AG08395 (cell line): ENCODE data around the gene CDH10.

ENCODE experiments used
- DNase-seq: peaks from one replicate; pipeline ENCODE4 v3.0.0; 2012; ENCODE audit warnings: mixed read lengths, low spot score

CDH10 gene

DNA sequence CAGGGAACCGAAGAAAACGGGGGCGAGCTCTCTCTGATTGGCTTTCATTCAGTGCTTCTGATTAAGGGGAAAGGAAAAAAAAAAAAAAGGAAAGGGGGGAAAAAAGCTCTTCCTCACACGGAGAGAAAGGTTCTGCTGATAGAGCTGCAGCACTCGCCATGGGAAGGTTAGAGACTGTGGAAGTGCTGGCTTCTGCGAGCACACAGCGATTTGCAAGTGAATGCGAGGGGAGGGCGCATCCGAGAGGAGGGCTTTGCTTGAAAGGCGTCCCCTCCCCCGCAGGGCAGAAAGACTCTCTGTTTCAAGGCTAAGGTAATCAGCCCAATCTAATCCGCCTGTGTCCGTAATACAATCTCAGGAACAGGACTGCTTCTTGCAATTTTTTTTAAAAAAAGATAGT lies at the start of gene CDH10:
Gene CDH10, minus strand, starts transcription at position 218 of the 400 bp plus-strand sequence. CDS start 51,488 bp downstream, outside the sequence.
- peak; percentile 2 for DNase-seq

DNA sequence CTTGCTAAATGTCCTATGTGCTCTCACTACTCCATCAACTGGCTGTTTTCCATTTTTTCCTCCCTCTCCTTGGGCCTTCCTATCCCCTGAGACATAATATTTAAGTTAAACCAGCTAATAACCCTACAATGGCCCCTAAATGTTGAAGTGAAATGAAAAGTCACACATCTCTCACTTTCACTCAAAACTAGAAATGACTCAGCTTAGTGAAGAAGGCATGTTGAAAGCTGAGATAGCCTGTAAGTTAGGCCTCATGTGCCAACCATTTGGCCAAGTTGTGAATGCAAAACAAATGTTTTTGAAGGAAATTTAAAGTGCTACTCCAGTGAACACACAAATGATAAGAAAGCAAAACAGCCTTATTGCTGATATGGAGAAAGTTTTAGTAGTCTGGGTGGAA lies 48.8 kb upstream of the CDH10 start:
- no peak for DNase-seq

DNA sequence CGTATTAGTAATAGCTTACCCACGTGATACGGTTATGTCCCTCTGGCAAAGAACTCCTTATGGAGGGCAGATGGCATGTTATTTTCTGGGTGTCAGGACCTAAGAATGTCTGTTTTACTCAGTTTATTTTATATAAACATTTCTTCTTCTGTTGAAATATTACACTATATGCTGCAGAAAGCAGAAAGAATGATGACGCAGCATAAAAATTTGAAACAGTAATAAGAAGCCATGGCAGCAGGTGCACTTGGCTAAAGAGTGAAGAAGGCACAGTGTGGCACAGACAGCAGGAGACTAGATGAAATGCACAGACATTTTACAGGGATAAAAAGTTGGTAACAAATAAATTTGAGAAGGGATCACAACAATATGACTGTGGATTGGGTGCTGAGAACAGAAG lies 46.3 kb upstream of the CDH10 start:
- no peak for DNase-seq

DNA sequence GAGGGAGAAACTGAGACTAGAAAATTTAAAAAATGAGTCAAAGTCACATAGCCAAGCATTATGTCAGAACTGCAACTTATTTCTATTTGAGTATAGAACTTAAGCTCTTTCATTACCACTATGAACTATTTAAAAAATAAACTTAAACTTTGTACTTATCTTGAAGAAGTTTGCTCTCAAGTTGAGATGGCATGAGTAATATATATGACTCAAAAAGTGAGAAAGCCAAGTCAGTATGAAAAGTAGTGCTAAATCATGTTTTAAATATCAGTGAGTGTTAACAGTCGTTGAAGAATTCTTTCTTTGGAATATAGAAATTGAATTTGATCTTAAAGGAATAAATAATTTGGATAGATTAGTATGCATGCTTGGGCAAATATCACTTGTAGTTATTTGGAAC lies 36.3 kb upstream of the CDH10 start:
- no peak for DNase-seq

DNA sequence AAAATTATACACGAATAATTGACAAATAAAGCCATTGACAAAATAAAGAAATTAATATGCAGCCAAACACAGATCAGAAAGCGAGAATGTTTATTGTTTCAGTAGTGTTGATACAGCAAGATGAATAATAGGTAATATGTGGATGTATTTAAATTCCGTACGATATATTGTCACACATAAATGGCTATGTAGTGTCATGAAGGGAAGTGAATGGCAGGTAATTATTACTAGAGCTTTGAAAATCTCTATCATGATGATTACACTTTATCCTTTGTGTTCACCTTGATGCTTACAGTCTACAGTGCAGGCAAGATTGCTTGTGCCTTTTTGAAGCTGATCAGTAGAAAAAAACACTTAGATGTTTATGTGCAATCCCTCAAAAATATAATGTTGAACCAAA lies 23.3 kb upstream of the CDH10 start:
- no peak for DNase-seq

DNA sequence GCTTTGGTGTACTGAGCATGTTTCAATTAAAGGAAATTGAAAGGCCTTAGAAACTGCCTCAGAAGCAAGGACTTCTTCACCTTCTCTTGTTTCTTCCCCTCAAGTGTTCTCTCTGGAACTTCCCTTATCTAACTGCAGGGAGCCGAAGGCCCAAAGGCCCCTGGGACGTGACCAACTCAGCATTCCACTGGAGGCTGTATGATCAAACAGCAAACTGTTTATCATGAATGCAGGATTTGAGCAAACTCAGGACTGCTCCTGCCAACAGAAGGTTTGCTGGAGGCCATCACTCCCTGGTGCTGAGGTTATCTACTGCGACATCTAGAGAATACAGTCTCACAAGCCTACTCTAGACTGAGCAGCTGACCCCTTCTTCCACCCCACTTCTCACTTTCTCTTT lies 4.8 kb upstream of the CDH10 start:
- DNase-seq: no peak

DNA sequence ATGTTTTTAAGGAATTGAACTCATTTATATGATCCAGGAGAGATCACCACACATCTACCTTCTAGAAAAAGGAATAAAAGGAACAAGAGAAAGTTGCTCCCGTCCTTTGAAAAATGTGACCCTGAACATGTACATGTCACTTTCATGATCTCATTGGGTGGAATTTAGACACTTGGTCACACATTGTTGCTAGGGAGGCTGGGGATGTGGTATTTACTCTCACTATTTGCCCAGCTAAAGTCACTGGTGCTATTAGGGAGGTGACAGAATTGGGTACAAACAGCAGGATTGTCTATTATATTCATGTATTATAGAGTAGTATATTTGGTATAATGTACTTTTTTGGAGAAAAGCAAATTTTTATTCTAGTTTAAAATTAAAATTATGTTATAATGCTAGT lies 2.1 kb upstream of the CDH10 start:
- DNase-seq: no peak

DNA sequence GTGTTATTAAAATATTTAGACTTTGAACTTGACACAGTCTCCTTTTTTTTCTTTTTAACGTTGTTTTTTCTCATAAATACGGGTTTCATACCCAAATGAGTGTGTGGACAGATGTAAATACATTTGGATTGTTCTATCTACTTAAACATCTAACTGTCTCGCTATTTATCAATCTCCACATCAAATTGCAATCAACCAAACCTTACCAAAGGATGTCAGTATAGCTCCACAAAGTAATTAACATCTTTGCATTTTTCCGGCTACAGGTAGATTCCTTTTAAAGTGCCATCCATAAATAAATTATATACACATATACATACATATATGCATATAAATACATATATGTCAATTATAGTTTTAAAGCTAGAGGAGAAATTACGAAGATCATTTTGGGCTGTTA lies 705 bp upstream of the CDH10 start:
- no peak for DNase-seq

DNA sequence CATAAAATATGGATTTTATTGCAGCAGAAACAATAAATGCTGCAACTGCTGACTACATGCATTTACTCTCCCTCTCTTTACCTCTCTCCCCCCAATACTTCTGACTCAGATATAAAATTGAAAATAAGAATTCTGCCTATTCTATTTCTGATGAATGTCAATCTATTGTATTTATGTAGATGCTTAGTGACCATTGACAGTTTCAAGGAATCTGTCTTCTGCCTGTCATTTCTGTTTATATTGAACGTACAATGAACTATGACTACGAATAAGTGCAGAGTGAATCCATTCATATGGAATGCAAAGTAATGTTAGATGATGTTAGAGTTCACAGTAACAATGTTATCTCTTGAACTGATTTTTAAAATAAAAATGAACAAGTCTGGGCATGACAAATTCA lies 898 bp downstream of the CDH10 start:
- DNase-seq: no peak

DNA sequence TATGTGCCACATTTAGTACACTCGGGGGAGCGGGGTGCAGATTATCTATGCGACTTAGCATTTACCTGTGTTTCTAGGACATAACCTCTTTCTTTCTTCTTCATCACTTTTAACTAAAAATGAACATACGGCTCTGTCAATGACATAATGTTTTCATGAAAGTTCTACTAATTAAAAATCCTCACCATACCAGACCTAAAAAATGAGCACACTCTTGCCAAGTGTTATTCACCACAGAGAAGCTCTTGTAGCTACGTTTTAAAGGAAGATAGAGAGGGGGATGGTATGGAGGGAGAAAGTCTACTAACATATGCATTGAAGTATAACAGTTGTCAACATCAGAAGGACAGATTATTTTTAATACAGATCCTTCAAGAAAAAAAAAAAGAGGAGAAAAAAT lies 1.6 kb downstream of the CDH10 start:
- no peak for DNase-seq

DNA sequence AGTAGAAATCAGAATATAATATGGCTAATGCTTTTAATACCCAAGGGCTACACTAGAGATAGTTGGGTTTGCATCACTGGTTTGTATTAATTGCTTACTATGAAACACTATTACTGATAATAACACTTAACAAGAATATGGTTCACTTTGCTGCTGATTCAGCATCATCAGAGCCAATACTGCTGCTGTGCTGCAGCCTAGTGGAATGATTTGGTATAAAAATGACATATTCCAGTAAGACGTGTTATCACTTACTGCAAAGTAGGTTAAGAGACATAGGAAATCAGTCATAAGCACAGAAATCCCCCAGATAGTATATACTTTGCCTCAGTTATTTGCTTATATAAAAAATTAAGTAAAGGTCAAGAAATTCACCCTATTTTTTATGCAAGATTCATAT lies 2.8 kb downstream of the CDH10 start:
- DNase-seq: peak; percentile 20

DNA sequence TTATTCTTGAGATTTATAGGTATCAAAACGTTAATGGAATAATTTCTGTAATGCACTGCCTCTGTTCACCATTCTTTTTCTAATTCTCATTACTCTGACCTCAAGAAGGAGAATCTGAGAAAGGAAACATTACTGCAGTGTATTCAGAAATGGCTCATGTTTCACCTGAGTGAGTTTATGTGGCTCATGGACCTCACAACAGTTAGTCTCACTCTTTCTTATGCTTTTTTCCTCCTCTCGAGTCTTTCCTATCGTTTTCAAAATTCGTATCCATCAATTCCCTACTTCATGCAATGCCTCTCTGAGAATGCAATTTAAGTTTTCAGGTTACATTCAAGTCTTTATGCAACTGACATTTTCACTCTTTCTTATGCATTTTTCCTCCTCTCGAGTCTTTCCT lies 9.6 kb downstream of the CDH10 start:
- DNase-seq: no peak

DNA sequence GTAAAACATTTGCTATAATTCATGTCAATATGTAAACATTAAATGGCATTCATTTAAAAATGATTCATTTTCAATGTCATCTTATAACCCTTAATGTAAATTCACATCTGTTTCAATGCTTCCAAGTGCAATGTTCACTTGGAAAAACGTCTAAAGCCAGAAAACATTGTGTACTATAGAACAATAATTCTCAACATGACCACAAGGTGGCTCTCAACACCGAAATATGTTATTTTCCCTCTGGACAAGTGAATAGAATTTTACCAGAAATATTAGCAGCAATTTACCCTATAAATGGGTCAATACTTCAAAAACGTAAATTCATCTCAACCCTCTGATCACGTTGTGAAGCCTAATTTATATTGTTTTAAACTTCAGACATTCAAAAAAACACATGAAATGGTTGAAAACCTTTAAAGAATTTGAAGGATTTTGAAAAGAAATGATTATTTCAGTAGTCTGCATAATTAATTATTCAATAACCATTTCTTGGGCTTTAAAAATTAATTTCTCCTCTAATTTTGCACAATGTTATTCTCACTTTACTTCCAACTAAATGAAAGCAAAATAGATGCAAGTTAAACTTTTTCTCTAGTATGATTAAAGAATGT lies 11.0 kb downstream of the CDH10 start:
- DNase-seq: peak; percentile 10

DNA sequence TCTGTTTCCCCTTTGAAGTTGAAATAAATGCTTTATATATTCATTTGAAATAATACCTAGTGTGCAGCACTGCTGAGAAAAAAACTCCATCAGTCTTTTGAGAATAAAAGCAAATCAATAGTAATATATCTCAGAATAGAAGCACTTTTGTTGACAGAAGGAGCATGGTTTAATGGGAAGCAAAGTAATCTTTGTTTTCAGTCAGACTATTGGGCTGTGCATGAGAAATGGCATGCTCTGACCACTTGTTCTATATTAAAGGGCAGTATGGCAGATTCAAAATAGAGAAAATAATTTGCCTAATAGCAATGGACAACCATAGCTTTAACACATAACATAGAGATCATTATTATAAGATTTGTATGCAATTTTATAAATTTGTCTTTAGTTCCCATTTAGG lies 12.4 kb downstream of the CDH10 start:
- DNase-seq: no peak

DNA sequence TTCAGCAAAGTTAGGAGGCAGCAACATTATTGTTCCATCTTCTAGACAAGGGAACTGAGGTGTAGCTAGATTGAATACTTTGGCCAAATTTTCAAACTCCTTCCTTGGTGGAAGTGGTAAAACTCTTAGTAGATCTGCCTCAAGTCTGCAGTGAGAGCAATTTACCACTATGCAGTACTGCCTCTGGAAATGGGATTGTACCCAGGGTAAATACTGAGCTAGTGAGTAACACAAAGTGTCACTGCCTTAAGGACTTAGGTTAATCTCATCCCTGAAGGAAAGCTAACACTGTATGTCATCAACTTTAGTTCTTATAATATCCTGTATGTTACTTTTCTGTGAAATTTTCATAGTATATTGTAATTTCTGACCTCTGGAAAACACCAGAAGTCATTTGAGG lies 13.9 kb downstream of the CDH10 start:
- no peak for DNase-seq

DNA sequence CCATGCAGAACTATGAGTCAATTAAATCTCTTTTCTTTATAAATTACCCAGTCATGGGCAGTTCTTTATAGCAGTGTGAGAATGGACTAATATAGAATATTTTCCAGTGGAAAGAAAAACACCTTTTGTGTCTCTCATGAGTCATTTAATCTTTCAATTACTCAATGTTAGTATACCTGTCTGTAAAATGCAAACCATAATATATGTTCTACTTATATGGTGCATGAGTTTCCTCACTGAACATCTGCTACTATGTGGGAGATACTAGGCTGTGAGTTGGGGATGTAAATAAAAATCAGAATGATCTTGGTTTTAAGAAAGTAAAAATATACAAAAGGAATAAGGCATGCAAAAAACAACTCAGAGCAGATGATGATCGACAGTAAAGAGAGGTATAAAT lies 15.0 kb downstream of the CDH10 start:
- no peak for DNase-seq

DNA sequence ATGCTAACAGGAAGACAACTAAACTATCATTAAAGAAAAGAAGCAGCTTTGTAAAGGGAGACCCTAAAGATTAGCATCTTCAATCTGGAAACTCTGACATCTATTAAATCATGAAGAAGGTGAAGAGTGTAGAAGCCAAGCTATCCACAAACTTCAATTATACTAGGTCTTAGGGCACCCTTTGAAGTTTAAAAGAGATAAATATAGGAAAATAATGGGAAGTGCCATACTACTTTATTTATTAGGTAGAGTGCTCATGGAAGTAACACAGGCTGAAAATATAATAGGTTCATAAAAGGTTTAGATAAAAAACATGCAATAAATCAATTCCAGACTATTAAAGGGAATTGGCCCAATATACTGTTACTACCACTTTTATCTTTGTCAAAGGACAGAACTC lies 19.9 kb downstream of the CDH10 start:
- no peak for DNase-seq

DNA sequence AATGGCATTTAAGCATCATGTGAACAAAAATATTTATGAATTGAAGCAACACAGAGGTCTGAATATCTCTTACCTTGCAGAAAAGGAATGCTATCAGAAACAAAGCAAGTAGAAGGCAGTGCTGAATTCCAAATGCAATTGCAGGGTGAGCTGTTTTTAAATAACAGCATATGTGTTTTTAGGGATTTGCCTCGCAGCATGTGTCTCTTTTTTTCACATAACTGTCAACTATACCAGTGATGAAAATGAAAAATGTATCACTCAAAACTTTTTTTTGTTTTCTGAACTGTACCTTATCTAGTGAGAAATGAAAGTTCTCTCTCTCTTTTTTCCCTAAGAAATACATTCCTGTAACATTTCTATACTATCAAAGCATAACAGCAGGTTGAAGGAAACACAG lies 21.2 kb downstream of the CDH10 start:
- DNase-seq: no peak

DNA sequence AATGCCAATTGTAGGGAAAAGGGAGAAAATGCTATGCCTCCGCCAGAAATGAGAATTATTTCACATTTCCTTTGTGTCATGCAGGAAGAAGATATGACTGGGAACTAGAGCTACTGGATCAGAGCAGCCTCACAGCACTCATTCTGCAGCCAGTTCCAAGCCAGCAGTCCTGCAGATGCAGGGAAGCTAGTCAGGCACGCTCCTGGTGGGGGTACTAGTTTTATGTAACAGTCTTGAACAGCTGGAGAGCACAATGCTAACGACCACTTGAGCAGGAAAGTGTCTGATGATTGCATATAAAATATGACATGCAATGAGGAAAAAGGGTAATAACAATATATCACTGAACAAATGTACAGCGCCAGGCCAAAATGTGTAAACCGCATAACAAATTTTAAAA lies 21.7 kb downstream of the CDH10 start:
- no peak for DNase-seq

DNA sequence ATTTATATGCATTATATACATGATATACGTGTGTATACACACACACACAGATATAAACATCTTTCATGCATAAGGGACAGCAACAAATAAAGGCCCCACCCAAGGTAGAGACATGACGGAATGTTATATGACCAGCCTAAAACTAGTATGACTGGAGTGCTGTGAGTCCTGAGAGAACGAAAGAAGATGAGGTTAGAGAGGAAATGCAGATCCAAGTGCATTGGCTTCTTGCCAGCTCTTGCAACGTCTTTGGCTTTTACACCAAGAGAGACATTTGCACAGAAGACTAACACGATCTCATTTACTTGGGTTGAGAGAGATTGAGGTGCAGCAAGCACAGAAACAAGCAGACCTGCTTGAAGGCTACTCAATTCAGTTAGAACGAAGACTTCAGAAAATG lies 23.0 kb downstream of the CDH10 start:
- no peak for DNase-seq

DNA sequence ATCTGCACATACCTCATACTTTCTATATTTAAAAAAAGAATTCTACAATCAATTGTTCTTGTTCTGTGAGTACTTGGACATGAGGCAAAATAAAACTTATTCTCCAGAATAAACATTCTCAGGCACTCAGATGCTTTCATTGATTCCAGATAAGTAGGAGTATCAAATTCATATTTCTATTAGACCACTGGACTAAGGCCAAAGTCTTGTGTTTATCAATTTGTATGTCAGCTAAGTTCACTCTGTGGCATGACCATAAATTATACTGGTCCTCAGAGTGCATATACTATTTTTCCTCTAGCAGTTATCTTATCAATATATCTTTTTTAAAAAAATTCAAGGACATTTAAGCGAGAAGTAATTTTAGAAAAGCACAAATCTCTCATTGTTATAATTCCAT lies 28.2 kb downstream of the CDH10 start:
- no peak for DNase-seq

DNA sequence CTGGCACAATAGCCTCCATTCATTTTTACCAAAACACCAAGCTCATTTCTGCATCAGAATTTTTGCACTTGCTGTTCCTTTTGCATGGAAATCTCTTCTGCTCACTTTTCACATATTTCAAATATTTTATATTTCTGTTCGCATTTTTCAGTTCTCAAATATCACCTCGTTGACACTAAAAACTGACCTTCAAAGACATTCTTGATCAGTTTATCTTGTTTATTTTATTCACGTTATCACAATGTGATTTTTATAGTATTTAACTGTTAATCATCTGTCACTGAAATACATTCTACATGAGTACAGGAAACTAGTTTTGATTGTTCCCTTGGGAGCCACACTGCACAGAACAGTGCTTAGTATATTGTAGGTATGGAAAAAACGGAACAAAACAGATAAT lies 29.6 kb downstream of the CDH10 start:
- DNase-seq: no peak

DNA sequence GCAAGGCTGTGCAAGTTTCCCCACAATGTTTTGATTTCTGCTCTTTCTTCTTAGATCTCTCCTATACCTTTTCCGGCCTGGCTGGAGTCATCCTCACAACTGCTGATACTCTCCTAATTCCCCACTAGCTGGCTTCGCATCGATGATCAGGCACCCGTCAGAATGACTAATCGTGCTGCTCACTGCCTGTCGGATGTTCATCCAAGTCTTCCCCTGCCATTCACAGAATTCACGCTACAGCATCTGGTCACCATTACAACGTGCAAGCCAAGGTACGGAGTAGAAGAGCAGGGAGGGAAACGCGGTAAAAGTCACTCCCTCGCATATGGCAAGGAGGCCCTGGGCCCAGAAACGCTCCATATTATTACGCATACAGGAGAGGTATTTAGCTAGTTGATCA lies 35.1 kb downstream of the CDH10 start:
- DNase-seq: no peak

DNA sequence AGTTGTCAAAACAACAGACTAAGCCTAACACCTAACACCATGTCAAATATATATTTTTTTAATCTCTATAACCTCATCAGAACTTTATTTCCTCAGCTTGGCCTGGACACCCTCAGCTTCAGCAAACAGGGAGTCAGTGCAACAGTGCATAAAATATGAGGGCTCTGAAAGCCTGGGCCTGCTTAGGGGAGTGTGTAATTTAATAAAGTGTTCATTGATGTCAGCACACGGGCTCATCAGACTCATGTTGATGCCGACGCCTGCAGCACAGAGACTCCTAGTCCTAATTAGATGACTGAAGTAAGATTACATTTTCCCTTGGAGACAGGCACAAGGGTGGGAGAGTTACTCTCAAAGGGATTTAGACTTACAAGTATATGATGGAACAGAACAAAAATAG lies 37.8 kb downstream of the CDH10 start:
- no peak for DNase-seq

DNA sequence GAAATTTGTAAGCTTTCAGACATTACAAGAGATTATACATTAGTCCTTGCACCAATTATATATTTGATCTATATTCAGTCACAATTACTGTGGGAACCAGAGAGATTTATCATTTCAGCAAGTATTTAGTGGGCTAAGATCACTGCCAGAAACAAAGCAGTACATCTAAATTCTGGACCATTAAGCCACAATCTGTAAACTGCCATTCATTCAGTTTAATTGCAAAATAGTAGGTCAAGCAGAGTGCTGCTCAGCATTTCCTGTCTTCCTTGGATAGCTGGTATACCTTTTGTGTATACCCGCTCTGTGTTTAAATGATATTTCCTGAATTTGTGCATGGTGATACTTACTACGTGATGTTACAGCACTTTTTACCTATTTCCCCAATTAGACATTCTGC lies 42.6 kb downstream of the CDH10 start:
- DNase-seq: no peak
